ENCODE data around the gene METTL8.

DNA sequence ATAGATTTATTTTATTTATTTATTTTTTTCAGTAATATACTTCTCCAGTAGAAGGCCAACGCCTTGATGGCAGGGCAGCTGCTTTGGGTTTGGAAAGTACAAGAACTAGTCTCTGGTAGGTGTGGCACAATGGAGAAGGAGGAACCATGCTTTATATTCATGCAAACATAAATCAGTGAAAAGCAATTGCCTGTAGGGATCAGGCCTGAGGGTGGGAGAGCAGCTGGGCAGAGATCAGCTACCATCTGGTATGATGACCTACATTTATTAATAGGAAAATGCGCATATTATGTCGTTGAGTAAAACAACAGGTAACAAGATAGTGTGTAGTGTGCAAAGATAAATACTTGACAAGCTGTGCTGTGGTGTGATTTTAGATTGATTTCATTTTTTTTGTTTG, 152.7 kb downstream of the METTL8 start:
- no peak for TF ChIP-seq SP1 (IDR thresholded peaks at IDR 0.05; ENCODE audit: low read depth)
- TF ChIP-seq YY1 (IDR thresholded peaks at IDR 0.05; ENCODE audit: extremely low read depth, insufficient replicate concordance, low read depth, low read length), result no peak
- TF ChIP-seq REST (IDR thresholded peaks at IDR 0.05; ENCODE audit: low read depth), result no peak
- TF ChIP-seq, protein P1, sequence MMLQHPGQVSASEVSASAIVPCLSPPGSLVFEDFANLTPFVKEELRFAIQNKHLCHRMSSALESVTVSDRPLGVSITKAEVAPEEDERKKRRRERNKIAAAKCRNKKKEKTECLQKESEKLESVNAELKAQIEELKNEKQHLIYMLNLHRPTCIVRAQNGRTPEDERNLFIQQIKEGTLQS (IDR thresholded peaks at IDR 0.05), result no peak
- TF ChIP-seq CEBPB (IDR thresholded peaks at IDR 0.05; ENCODE audit: low read depth), result no peak
- TF ChIP-seq, protein P2, sequence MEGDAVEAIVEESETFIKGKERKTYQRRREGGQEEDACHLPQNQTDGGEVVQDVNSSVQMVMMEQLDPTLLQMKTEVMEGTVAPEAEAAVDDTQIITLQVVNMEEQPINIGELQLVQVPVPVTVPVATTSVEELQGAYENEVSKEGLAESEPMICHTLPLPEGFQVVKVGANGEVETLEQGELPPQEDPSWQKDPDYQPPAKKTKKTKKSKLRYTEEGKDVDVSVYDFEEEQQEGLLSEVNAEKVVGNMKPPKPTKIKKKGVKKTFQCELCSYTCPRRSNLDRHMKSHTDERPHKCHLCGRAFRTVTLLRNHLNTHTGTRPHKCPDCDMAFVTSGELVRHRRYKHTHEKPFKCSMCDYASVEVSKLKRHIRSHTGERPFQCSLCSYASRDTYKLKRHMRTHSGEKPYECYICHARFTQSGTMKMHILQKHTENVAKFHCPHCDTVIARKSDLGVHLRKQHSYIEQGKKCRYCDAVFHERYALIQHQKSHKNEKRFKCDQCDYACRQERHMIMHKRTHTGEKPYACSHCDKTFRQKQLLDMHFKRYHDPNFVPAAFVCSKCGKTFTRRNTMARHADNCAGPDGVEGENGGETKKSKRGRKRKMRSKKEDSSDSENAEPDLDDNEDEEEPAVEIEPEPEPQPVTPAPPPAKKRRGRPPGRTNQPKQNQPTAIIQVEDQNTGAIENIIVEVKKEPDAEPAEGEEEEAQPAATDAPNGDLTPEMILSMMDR (IDR thresholded peaks at IDR 0.05 in 2 of 3, conservative IDR thresholded peaks at IDR 0.05 in 1 of 3; ENCODE audit: borderline replicate concordance in 1 of 3, insufficient read depth in 1 of 3, low read depth in 2 of 3, low read length in 2 of 3), result no peak
- TF ChIP-seq SIN3A (IDR thresholded peaks at IDR 0.05; ENCODE audit: low read depth), result no peak
- no peak for TF ChIP-seq ZNF274 (IDR thresholded peaks at IDR 0.05; ENCODE audit: low read depth, low read length)

Measured in HCT116 (cell line).